Activated naive CD4-positive, alpha-beta T cell treated with anti-CD3 and anti-CD28 coated beads, Interleukin-2, amount 50 U/mL, for 24 hours (primary cell): ENCODE results near the gene KHDRBS1.

Experiments used
- H3K27ac Mint-ChIP-seq: one replicate; pipeline ENCODE4 v1.8.0; 2021; ENCODE audit warnings: mild to moderate bottlenecking, mixed read lengths
- H3K27me3 Mint-ChIP-seq: one replicate; pipeline ENCODE4 v1.8.0; 2021; ENCODE audit warnings: mixed read lengths
- H3K36me3 Mint-ChIP-seq: one replicate; pipeline ENCODE4 v1.8.0; 2021; ENCODE audit warnings: mixed read lengths
- H3K4me1 Mint-ChIP-seq: one replicate; pipeline ENCODE4 v1.8.0; 2021; ENCODE audit warnings: mixed read lengths
- H3K4me3 Mint-ChIP-seq: one replicate; pipeline ENCODE4 v1.8.0; 2021; ENCODE audit warnings: mild to moderate bottlenecking, mixed read lengths
- H3K9me3 Mint-ChIP-seq: one replicate; pipeline ENCODE4 v1.8.0; 2021; ENCODE audit warnings: mixed read lengths

KHDRBS1 gene, protein sequence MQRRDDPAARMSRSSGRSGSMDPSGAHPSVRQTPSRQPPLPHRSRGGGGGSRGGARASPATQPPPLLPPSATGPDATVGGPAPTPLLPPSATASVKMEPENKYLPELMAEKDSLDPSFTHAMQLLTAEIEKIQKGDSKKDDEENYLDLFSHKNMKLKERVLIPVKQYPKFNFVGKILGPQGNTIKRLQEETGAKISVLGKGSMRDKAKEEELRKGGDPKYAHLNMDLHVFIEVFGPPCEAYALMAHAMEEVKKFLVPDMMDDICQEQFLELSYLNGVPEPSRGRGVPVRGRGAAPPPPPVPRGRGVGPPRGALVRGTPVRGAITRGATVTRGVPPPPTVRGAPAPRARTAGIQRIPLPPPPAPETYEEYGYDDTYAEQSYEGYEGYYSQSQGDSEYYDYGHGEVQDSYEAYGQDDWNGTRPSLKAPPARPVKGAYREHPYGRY

DNA sequence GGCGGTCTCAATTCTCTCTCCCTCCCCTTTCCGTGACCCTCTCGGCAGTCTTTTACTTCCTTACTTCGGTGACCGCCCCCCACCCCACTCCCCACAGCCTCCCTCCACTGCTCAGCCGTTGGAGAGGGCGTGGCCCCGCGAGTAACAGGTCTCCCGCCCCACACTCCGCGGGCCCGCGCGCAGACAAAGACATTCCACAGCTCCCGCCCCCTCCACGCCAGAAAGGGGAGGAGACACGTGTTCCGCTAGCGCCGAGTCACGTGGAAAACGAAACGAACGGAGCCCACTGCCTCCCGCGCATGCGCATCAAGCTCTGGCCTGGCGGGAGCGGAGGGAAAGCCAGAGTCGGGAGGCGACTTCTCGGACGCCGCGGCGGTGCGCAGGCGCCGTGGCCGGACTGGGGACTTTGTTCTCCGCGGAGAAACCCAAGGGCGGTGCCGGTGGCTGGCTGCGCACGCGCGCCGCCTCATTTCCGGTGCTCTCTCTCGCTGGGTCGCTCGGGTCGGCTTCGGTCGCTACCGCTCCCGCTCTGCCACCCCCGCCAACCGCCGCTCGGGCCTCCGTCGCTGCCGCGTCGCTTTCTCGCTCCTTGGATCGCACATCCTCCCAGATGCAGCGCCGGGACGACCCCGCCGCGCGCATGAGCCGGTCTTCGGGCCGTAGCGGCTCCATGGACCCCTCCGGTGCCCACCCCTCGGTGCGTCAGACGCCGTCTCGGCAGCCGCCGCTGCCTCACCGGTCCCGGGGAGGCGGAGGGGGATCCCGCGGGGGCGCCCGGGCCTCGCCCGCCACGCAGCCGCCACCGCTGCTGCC, at the start of gene KHDRBS1:
Gene KHDRBS1 (plus strand): TSS at position 483 of the 813 bp plus-strand sequence. CDS start 128 bp downstream, at position 611.
- no peaks in the 10 kb centered on the region for H3K9me3 Mint-ChIP-seq
- H3K27ac Mint-ChIP-seq = peak within 1 kb of the TSS; percentile 97
- H3K27me3 Mint-ChIP-seq = no peaks in the 10 kb centered on the region
- H3K36me3 Mint-ChIP-seq = peaks cover 3% of the 10 kb centered on the region
- peak within 1 kb of the TSS; percentile 93 for H3K4me3 Mint-ChIP-seq
- peaks cover 33% of the 10 kb centered on the region for H3K4me1 Mint-ChIP-seq

DNA sequence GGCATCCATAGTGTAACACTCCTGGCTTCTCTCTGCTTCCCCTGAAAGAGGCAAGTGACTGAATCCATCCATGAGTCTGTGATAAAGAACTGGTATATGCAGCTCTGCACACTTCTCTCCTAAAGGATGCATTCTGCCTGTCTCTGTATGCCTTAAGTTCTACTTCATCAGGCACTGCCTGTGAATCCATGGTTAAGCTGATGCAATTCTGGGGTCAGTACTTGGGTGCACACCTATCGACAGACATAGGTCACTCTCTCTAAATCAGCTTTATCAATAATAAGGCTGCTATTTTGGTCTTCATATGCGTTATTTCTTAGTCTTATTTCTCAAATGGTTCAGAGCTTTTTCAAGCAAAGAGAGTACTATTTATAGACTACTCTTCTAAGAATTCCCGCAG, 42.8 kb upstream of the KHDRBS1 start:
- H3K9me3 Mint-ChIP-seq = no peaks in the 10 kb centered on the region
- no peak overlapping the region for H3K27ac Mint-ChIP-seq
- peaks cover 3% of the 10 kb centered on the region for H3K4me1 Mint-ChIP-seq
- no peak overlapping the region for H3K4me3 Mint-ChIP-seq
- H3K27me3 Mint-ChIP-seq = no peaks in the 10 kb centered on the region
- H3K36me3 Mint-ChIP-seq = no peaks in the 10 kb centered on the region

DNA sequence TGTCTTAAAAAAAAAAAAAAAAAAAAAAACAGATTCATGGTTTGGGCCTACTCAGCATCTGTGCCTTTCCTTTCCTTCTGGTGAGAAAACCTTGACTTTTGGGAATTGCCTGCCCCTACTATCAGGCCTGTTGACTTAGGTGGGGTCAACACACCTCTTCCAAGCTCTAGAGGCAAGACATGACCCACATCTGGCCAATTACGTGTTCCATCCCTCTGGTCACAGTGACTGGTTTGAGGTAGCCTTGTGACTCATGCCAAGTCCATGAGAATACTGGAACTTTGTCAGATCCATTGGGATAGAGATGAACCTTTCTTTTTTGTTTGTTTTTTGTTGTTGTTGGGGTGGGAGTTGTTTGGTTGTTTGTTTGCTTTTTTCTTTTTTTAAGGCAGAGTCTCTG, 37.3 kb upstream of the KHDRBS1 start:
- Mint-ChIP-seq H3K27me3 (no peaks in the 10 kb centered on the region), H3K36me3 (no peaks in the 10 kb centered on the region), H3K4me1 (peaks cover 20% of the 10 kb centered on the region), H3K4me3 (no peak overlapping the region), H3K9me3 (no peaks in the 10 kb centered on the region), H3K27ac (no peak overlapping the region)

DNA sequence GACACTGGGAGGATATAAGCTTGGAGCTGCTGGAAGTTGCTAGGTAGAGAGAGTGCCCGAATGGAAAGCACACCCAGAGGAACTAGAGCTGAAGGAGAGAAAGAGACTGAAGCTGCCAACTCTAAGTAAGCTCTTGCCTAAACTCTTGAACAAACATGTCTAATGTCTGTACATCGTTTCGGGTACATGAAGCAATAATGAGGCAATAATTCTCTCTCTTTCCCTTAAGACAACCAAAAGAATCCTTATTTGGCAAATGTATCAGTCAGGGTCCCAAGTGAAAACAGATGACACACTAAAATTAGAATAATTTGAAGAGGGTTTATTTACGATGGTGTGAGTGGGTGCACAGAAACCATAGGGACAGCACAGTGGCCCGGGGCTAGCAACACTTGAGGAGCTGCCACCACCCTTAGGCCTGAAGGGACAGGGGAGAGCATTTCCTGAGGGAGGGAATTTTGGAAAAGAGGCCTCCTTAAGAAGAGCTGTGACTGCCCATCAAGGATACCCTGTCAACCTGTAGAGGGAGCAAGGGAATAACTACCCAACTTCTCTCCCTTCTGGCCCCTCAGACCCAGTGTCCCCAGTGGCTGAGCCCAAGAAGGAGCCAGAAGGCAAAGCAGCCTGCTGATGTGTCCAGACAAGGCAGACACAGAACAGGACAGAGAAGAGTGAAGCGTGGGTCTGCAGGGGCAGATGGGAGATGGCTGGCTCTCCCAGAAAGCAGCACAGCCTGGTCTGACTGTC, 36.1 kb upstream of the KHDRBS1 start:
- Mint-ChIP-seq H3K4me1 (peaks cover 28% of the 10 kb centered on the region), H3K27me3 (no peaks in the 10 kb centered on the region), H3K4me3 (no peak overlapping the region), H3K27ac (peak overlapping the region; percentile 12), H3K36me3 (no peaks in the 10 kb centered on the region), H3K9me3 (no peaks in the 10 kb centered on the region)

DNA sequence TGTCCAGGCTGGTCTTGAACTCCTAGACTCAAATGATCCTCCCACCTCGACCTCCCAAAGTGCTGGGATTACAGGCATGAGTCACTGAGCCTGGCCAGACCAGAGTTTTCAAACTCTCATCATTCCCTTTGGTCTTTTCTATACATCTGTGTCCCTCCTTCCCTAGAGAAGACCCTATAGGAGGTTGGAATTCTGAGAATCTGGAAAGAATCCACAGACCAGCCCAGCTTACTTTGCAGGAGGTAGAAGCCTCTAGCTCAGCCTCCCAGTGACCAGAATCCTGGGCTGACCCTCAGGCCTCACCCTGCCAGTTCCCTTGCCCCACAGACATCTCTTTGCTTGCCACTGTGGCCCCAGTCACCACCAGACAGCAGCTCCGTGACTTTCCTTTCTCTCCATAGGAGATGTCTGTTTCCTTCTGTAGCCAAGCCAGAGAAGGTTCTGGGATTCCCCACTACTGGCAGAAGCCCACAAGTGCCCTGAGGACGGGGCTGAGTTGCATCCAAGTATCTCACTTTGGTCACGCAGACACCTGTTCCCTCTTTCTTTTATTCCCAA, 34.7 kb upstream of the KHDRBS1 start:
- H3K4me3 Mint-ChIP-seq = no peak overlapping the region
- no peaks in the 10 kb centered on the region for H3K36me3 Mint-ChIP-seq
- H3K9me3 Mint-ChIP-seq = no peaks in the 10 kb centered on the region
- H3K27me3 Mint-ChIP-seq = no peaks in the 10 kb centered on the region
- peaks cover 41% of the 10 kb centered on the region for H3K4me1 Mint-ChIP-seq
- H3K27ac Mint-ChIP-seq = peak overlapping the region; percentile 59

DNA sequence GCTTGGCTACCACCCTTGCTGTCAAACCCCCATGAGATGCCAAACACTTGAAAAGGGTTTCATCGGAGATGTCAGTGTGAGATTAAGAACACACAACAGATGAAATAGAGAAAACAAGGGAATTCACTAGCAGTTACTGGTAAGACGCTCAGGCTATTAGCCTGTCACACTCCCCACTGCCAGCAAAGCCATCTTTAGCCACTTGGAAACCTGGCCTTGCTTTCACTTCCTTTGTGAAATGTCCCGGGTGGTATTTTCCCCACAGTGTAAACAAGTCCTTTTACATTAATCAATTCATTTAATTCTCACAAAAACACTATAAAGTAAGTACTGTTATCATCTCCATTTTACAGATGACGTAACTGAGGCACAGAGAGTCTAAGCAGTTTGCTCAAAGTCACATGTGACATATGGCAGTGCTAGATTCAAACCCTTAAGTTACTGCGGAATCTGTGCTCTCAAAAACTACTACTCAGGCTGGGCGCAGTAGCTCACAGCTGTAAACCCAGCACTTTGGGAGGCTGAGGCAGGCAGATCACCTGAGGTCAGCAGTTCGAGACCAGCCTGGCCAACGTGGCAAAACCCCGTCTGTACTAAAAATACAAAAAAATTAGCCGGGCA, 32.7 kb upstream of the KHDRBS1 start:
- peak overlapping the region; percentile 62 for H3K27ac Mint-ChIP-seq
- H3K27me3 Mint-ChIP-seq = no peaks in the 10 kb centered on the region
- H3K36me3 Mint-ChIP-seq = no peaks in the 10 kb centered on the region
- no peak overlapping the region for H3K4me3 Mint-ChIP-seq
- H3K9me3 Mint-ChIP-seq = no peaks in the 10 kb centered on the region
- peaks cover 55% of the 10 kb centered on the region for H3K4me1 Mint-ChIP-seq

DNA sequence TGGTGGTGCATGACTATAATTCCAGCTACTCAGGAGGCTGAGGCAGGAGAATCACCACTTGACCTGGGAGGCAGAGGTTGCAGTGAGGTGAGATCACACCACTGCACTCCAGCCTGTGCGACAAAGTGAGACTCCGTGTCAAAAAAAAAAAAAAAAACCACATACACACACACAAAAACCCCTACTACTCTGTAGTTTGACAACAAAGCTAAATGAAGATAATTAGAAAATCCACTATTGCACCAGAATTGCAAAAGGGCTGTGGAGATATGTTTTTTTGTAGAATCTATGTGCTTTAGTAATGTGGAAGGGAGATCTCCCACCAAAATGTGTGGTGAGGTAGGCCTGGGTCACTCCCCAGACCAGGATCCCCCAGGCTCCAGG, 32.2 kb upstream of the KHDRBS1 start:
- H3K27ac Mint-ChIP-seq = peak overlapping the region; percentile 67
- no peaks in the 10 kb centered on the region for H3K36me3 Mint-ChIP-seq
- no peaks in the 10 kb centered on the region for H3K27me3 Mint-ChIP-seq
- H3K9me3 Mint-ChIP-seq = no peaks in the 10 kb centered on the region
- peaks cover 55% of the 10 kb centered on the region for H3K4me1 Mint-ChIP-seq
- H3K4me3 Mint-ChIP-seq = no peak overlapping the region

DNA sequence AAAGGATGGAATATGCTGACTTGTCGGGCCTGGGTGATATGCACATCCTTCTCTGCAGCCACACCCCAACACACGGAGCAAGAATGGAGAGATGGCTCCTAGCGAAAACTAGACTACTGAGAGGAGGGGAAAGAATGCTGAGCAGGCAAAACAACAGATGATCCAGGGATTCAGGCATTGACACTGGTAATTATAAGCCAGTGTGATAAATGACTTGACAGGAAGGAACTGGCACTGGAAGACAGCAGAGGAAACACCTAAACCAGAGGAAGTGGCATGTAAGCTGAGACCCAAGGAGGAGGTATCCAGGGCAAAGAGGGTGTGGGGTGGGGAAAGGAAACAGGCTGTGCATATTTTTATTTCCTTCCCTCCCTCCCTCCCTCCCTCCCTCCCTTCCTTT, 31.7 kb upstream of the KHDRBS1 start:
- Mint-ChIP-seq H3K27ac (peak overlapping the region; percentile 67), H3K27me3 (no peaks in the 10 kb centered on the region), H3K4me3 (peak overlapping the region; percentile 19), H3K9me3 (no peaks in the 10 kb centered on the region), H3K36me3 (no peaks in the 10 kb centered on the region), H3K4me1 (peaks cover 55% of the 10 kb centered on the region)

DNA sequence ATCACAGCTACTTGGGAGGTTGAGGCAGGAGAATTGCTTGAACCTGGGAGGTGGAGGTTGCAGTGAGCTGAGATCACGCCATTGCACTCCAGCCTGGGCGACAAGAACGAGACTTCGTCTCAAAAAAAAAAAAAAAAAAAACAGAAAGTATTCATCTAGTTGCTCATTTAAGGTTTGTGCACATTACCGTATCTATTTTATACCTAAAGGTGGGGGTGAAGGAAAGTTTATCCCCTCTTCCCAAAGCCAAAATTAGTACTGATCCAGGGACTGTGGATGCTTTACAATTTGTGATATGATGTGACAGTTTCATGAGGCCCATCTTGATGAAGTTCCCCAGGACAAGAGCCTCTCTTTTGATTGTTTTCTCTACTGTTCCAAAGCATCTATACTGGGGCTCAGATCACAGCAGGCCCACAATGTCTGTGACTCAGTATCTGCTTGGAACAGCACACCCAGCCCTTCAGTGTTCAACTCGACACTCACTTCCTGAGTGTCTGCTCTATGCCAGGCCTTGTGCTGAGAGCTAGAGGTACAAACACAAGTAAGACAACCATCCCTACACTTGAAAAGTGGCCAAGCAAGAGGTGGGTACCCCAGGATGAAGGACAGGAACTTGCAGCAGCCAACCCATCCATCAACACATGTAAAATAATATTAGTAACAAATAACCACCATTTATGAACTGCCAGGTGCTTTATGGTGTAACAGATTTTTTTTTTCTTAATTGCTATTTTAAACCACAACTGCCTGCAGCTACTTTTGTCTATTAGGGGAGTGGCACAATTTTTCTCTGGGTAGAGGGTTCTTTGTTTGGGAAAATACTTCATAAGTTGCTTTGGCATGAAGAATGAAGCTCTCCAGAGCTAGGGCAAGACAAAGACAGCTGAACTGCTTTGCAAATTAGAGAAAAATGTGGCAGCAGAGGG, 29.0 kb upstream of the KHDRBS1 start:
- Mint-ChIP-seq H3K36me3 (no peaks in the 10 kb centered on the region), H3K4me1 (peaks cover 55% of the 10 kb centered on the region), H3K4me3 (peak overlapping the region; percentile 60)

DNA sequence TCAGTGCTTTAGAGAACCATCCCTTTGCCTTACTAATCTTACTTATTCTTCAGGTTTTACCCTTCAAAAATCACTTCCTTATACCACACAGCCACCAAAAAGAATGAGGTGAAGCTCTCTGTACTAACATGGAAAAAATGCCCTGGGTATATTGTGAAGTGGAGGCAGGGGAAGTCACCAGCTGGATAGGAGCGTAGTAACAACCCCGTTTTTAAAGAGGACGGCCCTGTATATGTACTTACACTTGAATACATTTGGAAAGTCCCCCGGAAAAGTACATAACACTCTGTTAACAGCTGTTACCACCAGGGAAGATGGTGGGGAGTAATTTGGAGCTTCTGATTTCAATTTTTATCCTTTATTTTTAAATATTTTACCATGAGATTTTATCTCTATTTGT, 28.2 kb upstream of the KHDRBS1 start:
- H3K36me3 Mint-ChIP-seq = no peaks in the 10 kb centered on the region
- peak overlapping the region; percentile 89 for H3K27ac Mint-ChIP-seq
- no peaks in the 10 kb centered on the region for H3K9me3 Mint-ChIP-seq
- H3K27me3 Mint-ChIP-seq = no peaks in the 10 kb centered on the region
- peak overlapping the region; percentile 60 for H3K4me3 Mint-ChIP-seq
- H3K4me1 Mint-ChIP-seq = peaks cover 59% of the 10 kb centered on the region

More for the DNA sequence above, 29.0 kb upstream of the KHDRBS1 start:
- Mint-ChIP-seq H3K27me3 (no peaks in the 10 kb centered on the region), H3K27ac (peak overlapping the region; percentile 89), H3K9me3 (no peaks in the 10 kb centered on the region)

DNA sequence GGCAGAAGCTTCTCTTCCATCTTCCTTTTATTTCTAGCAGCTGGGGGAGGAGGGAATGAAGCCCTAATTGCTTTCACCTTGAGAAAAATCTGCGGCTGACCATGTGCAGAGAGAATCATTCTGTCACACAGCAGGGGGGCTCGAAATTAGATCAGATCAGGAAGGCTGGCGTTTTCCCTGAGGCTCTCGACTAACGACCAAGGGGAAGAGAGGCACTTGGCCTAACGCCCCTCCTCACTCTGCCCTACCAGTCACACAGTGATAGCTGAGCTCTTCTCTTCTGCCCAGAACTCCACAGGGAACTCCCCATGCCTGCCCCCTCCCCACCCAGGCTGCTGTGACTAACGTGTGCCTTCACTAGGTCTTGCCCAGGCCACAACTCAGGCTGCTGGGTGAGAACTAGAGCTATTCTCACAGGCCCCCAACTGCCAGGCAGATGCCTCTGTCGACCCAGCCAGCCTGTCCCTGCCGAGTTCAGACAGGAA, 26.5 kb upstream of the KHDRBS1 start:
- Mint-ChIP-seq H3K9me3 (no peaks in the 10 kb centered on the region), H3K4me3 (no peak overlapping the region), H3K27me3 (no peaks in the 10 kb centered on the region), H3K27ac (peak overlapping the region; percentile 78), H3K36me3 (no peaks in the 10 kb centered on the region), H3K4me1 (peaks cover 43% of the 10 kb centered on the region)

DNA sequence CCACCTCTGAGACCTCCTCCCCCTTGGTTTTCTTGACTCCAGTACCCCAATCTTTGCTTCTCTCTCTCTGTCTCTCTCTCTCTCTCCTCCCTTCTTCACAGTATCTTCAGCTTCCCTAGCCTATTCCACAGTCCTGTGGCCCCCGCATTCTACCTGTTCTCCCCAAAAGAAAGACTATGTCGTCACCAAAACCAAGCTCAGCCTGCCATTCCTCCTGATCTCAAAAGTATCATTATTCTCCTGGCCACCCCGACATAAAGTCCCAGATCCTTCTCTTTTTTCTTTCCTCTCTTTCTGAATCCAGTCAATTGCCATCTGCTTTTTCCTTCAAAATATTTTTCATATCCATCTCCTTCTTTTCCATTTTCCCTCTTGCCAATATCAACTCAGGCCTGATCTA, 23.7 kb upstream of the KHDRBS1 start:
- Mint-ChIP-seq H3K27me3 (no peaks in the 10 kb centered on the region), H3K4me1 (peaks cover 19% of the 10 kb centered on the region), H3K4me3 (no peak overlapping the region), H3K9me3 (no peaks in the 10 kb centered on the region), H3K36me3 (no peaks in the 10 kb centered on the region), H3K27ac (peak overlapping the region; percentile 60)

DNA sequence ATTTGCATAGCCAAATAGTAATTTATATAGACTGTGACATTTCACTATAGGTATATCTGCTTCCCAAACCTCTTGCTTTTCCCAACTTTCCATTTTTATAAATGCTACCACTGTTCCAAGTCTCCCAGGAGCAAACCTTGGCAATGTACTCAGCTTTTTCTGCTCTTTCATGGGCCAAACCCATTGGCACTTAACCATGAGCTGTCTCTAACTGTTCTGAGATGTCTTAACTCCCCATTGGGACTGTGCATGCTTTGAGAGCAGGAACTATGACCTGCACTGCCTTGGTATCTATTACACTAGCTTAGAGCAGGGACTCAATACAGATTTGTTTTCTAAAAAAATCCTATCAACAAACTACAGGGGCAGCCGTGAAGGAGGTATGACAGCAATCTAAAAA, 22.5 kb upstream of the KHDRBS1 start:
- H3K9me3 Mint-ChIP-seq = no peaks in the 10 kb centered on the region
- H3K36me3 Mint-ChIP-seq = no peaks in the 10 kb centered on the region
- H3K27me3 Mint-ChIP-seq = no peaks in the 10 kb centered on the region
- no peak overlapping the region for H3K27ac Mint-ChIP-seq
- peaks cover 12% of the 10 kb centered on the region for H3K4me1 Mint-ChIP-seq
- no peak overlapping the region for H3K4me3 Mint-ChIP-seq

DNA sequence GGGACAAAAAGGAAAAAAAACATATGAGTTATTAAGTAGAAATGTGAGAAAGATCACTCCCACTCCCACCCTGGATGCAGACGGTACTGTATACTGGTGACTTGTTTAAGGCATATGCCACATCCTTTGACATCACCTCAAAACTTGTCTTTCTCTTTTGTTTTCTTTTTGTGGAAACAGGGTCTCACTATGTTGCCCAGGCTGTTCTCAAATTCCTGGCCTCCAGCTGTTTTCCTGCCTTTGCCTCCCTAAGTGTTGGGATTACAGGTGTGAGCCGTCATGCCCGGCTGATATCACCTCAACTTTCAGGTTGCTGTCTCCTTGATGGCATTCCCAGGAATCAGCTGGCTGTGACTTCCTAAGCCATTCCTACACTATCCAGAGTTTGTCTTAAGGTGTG, 18.4 kb upstream of the KHDRBS1 start:
- Mint-ChIP-seq H3K9me3 (no peaks in the 10 kb centered on the region), H3K4me3 (no peak overlapping the region), H3K27ac (no peak overlapping the region), H3K27me3 (no peaks in the 10 kb centered on the region), H3K4me1 (peaks cover 3% of the 10 kb centered on the region), H3K36me3 (no peaks in the 10 kb centered on the region)
